ENCODE measurements around the gene RP9.

Gene RP9, protein sequence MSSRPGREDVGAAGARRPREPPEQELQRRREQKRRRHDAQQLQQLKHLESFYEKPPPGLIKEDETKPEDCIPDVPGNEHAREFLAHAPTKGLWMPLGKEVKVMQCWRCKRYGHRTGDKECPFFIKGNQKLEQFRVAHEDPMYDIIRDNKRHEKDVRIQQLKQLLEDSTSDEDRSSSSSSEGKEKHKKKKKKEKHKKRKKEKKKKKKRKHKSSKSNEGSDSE

DNA sequence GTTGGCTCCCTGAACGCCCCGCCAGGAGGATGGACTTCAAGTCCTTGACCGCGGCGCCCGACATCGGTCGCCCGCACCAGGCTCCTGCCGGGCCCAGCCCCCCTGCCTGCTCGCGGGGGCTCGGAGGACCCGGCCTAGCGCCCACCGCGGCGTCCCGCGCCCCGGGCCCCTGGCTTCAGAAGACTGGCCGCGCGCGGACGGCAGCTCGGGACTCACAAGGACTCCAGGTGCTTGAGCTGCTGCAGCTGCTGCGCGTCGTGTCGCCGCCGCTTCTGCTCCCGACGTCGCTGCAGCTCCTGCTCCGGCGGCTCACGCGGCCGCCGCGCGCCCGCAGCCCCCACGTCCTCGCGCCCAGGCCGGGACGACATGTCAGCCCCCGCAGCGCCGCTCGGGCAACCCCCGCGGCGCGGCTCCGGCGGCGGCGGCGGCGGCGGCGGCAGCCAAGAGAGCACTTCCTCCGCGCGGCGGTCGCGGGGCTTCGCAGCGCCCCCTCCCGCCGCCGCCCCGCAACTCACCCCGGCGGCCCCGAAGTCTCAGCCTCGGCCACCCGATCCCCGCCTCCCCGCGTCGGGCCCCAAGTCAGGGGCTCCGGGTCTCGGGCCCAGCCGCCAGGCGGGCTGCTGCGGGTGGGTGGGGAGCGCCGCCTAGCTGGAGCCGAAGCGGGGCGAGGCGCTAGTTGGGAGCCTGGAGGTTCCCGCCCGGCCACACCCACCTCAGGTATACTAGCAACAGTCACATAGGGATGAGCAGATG lies at the start of gene RP9:
Gene RP9 (minus strand): TSS at position 400 of the 753 bp plus-strand sequence. CDS start 32 bp downstream, at position 368.
- TF ChIP-seq EZH2phosphoT487 (IDR thresholded peaks at IDR 0.05; ENCODE audit: low read depth), result no peak
- peak; percentile 31; the same call in 1 of the 2 replicates for TF ChIP-seq CTCF (IDR thresholded peaks at IDR 0.05; ENCODE audit: low read depth, low read length)
- Histone ChIP-seq H3K9me3 (ENCODE audit: insufficient read depth, low read length) (no peaks in the 10 kb centered on the region), H3K27me3 (ENCODE audit: low read depth, low read length) (no peaks in the 10 kb centered on the region), H3K27ac (ENCODE audit: low read length) (peak within 1 kb of the TSS; percentile 61), H3K79me2 (ENCODE audit: low read length) (peaks cover 50% of the 10 kb centered on the region), H3K36me3 (replicated peaks; ENCODE audit: low read depth, low read length) (no peaks in the 10 kb centered on the region), H3K4me3 (ENCODE audit: low read length) (peak within 1 kb of the TSS; percentile 90), H3K9ac (ENCODE audit: low read length) (peak within 1 kb of the TSS; percentile 84), H3K4me2 (ENCODE audit: low read length) (peak within 1 kb of the TSS; percentile 94), H2AFZ (ENCODE audit: low read depth, low read length) (peak within 1 kb of the TSS; percentile 81), H4K20me1 (ENCODE audit: insufficient read depth, low read length) (peaks cover 9% of the 10 kb centered on the region; the same call in 1 of the 2 replicates), H3K4me1 (ENCODE audit: low read length) (peaks cover 14% of the 10 kb centered on the region)

- no peak overlapping the region for H3K4me3 ChIP-seq (ENCODE audit: low read length)
- H4K20me1 ChIP-seq (ENCODE audit: insufficient read depth, low read length), result no peaks in the 10 kb centered on the region
- no peaks in the 10 kb centered on the region for H3K27me3 ChIP-seq (ENCODE audit: low read depth, low read length)
- no peak overlapping the region for H2AFZ ChIP-seq (ENCODE audit: low read depth, low read length)
- H3K9ac ChIP-seq (ENCODE audit: low read length), result no peak overlapping the region
- H3K27ac ChIP-seq (ENCODE audit: low read length), result no peak overlapping the region
- no peaks in the 10 kb centered on the region for H3K36me3 ChIP-seq (replicated peaks; ENCODE audit: low read depth, low read length)
- no peak overlapping the region for H3K4me2 ChIP-seq (ENCODE audit: low read length)
- H3K79me2 ChIP-seq (ENCODE audit: low read length), result no peaks in the 10 kb centered on the region
- TF ChIP-seq CTCF (IDR thresholded peaks at IDR 0.05; ENCODE audit: low read depth, low read length) (no peak), EZH2phosphoT487 (IDR thresholded peaks at IDR 0.05; ENCODE audit: low read depth) (no peak)
- no peaks in the 10 kb centered on the region for H3K9me3 ChIP-seq (ENCODE audit: insufficient read depth, low read length)
- no peaks in the 10 kb centered on the region for H3K4me1 ChIP-seq (ENCODE audit: low read length)
Measured at GRCh38 chr7:33157781-33158180, 48.6 kb upstream of the RP9 start.

DNA sequence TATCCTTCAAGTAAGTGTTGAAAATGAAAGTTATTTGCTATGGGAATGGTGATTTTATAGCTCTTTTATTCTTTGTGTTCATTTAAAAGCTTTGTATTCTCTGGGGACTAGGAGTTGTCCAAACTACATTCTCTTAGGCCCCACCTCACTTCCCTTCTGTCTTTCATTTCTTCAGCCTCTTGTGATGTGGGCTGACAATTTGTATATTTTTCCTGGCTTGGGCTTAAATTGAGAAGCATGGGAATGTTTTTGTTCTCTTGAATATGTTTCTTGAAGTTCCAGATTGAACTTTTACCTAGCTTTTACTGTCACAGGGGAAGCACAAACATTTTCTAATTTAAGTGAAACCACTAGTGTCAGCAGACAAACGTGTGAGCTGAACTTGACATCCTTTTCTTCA lies 48.1 kb upstream of the RP9 start:
- Histone ChIP-seq H3K36me3 (replicated peaks; ENCODE audit: low read depth, low read length) (no peaks in the 10 kb centered on the region), H3K4me3 (ENCODE audit: low read length) (no peak overlapping the region), H3K4me2 (ENCODE audit: low read length) (no peak overlapping the region), H3K27ac (ENCODE audit: low read length) (no peak overlapping the region), H4K20me1 (ENCODE audit: insufficient read depth, low read length) (no peaks in the 10 kb centered on the region), H2AFZ (ENCODE audit: low read depth, low read length) (no peak overlapping the region), H3K4me1 (ENCODE audit: low read length) (no peaks in the 10 kb centered on the region), H3K9ac (ENCODE audit: low read length) (no peak overlapping the region), H3K27me3 (ENCODE audit: low read depth, low read length) (no peaks in the 10 kb centered on the region), H3K9me3 (ENCODE audit: insufficient read depth, low read length) (no peaks in the 10 kb centered on the region), H3K79me2 (ENCODE audit: low read length) (no peaks in the 10 kb centered on the region)
- TF ChIP-seq EZH2phosphoT487 (IDR thresholded peaks at IDR 0.05; ENCODE audit: low read depth) (no peak), CTCF (IDR thresholded peaks at IDR 0.05; ENCODE audit: low read depth, low read length) (no peak)

DNA sequence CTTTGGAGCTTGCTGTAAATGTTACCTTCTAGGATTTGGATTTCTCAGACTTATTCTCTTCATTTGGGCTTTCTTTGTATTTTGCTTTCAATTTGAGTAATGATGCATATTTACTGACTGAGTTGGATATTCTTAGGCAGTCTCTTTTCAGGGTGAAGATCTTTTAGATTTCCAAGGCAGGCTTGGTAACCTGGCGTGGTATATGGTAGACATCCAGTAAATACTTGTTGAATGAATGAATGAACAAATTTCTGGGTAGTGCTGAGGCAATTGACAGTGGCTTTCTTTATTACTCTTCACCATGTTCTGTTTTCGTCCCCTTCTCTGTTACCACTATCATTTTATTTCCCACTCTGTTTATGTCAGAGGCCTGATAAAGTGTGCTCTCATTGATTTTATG lies 47.2 kb upstream of the RP9 start:
- Histone ChIP-seq H3K4me3 (ENCODE audit: low read length) (no peak overlapping the region), H4K20me1 (ENCODE audit: insufficient read depth, low read length) (no peaks in the 10 kb centered on the region), H3K4me1 (ENCODE audit: low read length) (no peaks in the 10 kb centered on the region), H3K36me3 (replicated peaks; ENCODE audit: low read depth, low read length) (no peaks in the 10 kb centered on the region), H3K27me3 (ENCODE audit: low read depth, low read length) (no peaks in the 10 kb centered on the region), H3K79me2 (ENCODE audit: low read length) (no peaks in the 10 kb centered on the region), H2AFZ (ENCODE audit: low read depth, low read length) (no peak overlapping the region), H3K9me3 (ENCODE audit: insufficient read depth, low read length) (no peaks in the 10 kb centered on the region), H3K4me2 (ENCODE audit: low read length) (no peak overlapping the region), H3K27ac (ENCODE audit: low read length) (no peak overlapping the region), H3K9ac (ENCODE audit: low read length) (no peak overlapping the region)
- TF ChIP-seq EZH2phosphoT487 (IDR thresholded peaks at IDR 0.05; ENCODE audit: low read depth), result no peak
- TF ChIP-seq CTCF (IDR thresholded peaks at IDR 0.05; ENCODE audit: low read depth, low read length), result no peak

Measured in OCI-LY3 (cell line).